ENCODE results near the gene USP3. TPM values are rescaled to one million over a fixed set of nuclear protein-coding genes. Genes with fewer than 3 reads are reported as not detected.
A peak's percentile ranks its signal among the peaks of the same experiment; 100 is the strongest.

Gene USP3
- total and polyA plus RNA-seq, 2 of the 13 experiments (the other 11 are each of a cell fraction or from before 2014, with no cell fraction given): 14.3 to 61.2 TPM

- TF ChIP-seq SP2 (CRISPR knock-in tag; IDR thresholded peaks at IDR 0.05) (no peak), ZMYM3 (CRISPR knock-in tag; IDR thresholded peaks at IDR 0.05) (peak; percentile 56; the same call in 1 of the 2 replicates), JUN (CRISPR knock-in tag; IDR thresholded peaks at IDR 0.05) (no peak), ZNF3 (CRISPR knock-in tag; IDR thresholded peaks at IDR 0.05) (peak; percentile 82), ATF1 (CRISPR knock-in tag; IDR thresholded peaks at IDR 0.05) (no peak), CREM (IDR thresholded peaks at IDR 0.05) (0 out of 2 replicates have a peak, but pooled peaks have one; percentile 16), CREM (CRISPR knock-in tag; IDR thresholded peaks at IDR 0.05) (no peak), HMG20B (CRISPR knock-in tag; conservative IDR thresholded peaks at IDR 0.05) (no peak), ZFYVE20 (CRISPR knock-in tag; IDR thresholded peaks at IDR 0.05; ENCODE audit: borderline replicate concordance, low read depth) (no peak), ETS1 (CRISPR knock-in tag; IDR thresholded peaks at IDR 0.05) (0 out of 2 replicates have a peak, but pooled peaks have one; percentile 7), MXD4 (CRISPR knock-in tag; IDR thresholded peaks at IDR 0.05) (no peak), ZNF660 (CRISPR knock-in tag; IDR thresholded peaks at IDR 0.05; ENCODE audit: borderline replicate concordance, low read depth) (no peak), ZBTB44 (CRISPR knock-in tag; IDR thresholded peaks at IDR 0.05) (no peak), MYC (CRISPR knock-in tag; IDR thresholded peaks at IDR 0.05; ENCODE audit: borderline replicate concordance) (no peak), MAX (IDR thresholded peaks at IDR 0.05) (peak; percentile 29; the same call in 1 of the 2 replicates), ZNF564 (CRISPR knock-in tag; IDR thresholded peaks at IDR 0.05) (no peak), NFAT5 (CRISPR knock-in tag; IDR thresholded peaks at IDR 0.05) (no peak), YEATS4 (CRISPR knock-in tag; IDR thresholded peaks at IDR 0.05; ENCODE audit: borderline replicate concordance) (no peak), ZKSCAN5 (CRISPR knock-in tag; IDR thresholded peaks at IDR 0.05) (no peak), ATF7 (IDR thresholded peaks at IDR 0.05) (no peak), ATF7 (CRISPR knock-in tag; IDR thresholded peaks at IDR 0.05) (no peak), ZBTB42 (CRISPR knock-in tag; IDR thresholded peaks at IDR 0.05) (0 out of 2 replicates have a peak, but pooled peaks have one; percentile 41), TRIM22 (IDR thresholded peaks at IDR 0.05) (no peak)
These were observed 2.1 kb upstream of the USP3 start (continued) for GRCh38 chr15:63502137-63502766.

Data from HepG2 (cell line).